ENCODE measurements around the gene HIVEP3. TPM values are rescaled to one million over a fixed set of nuclear protein-coding genes. Genes with fewer than 3 reads are reported as not detected.

Gene HIVEP3
- total and polyA plus RNA-seq, 11 donors: 3.2 to 11.9 (median 5.0) TPM

DNA sequence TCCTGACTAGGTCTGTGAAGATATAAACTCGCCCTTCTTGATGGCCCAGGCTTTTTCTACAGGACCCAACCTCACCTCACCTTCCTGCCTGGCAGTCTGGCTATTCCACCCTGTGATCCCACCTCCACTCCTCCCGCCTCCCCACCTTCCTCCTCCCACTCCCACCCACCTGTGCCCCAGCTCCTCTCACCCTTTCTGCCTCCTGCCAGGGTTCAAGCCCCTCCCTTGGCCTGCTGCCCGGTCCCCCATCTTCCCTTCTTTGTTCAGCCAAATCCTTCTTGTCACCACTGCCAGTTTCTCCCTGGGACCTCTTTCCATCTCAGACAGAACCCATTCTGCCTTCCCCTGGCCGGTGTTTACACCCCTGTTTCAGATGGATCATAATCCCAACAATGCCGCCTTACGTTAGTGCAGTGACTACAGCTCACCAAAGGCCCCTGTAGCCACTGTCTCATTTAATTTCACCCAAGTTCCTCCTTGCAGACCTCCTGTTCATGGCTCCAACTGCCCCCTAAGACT, 306.7 kb downstream of the HIVEP3 start:
- 90 to 95% (median 94%) methylated on average over 6 of the region's 6 CpGs for WGBS, 4 donors
- Histone ChIP-seq H3K4me1 (peaks cover 0 to 11% (median 0%) of the 10 kb centered on the region in 12 donors), H3K36me3 (no peaks in the 10 kb centered on the region), H3K9me3 (peaks cover 0 to 4% (median 0%) of the 10 kb centered on the region in 12 donors), H3K4me3 (no peak overlapping the region), H3K27ac (no peak overlapping the region), H3K27me3 (no peaks in the 10 kb centered on the region)
- TF ChIP-seq POLR2A (IDR thresholded peaks at IDR 0.05): no peak
- TF ChIP-seq, protein P1, sequence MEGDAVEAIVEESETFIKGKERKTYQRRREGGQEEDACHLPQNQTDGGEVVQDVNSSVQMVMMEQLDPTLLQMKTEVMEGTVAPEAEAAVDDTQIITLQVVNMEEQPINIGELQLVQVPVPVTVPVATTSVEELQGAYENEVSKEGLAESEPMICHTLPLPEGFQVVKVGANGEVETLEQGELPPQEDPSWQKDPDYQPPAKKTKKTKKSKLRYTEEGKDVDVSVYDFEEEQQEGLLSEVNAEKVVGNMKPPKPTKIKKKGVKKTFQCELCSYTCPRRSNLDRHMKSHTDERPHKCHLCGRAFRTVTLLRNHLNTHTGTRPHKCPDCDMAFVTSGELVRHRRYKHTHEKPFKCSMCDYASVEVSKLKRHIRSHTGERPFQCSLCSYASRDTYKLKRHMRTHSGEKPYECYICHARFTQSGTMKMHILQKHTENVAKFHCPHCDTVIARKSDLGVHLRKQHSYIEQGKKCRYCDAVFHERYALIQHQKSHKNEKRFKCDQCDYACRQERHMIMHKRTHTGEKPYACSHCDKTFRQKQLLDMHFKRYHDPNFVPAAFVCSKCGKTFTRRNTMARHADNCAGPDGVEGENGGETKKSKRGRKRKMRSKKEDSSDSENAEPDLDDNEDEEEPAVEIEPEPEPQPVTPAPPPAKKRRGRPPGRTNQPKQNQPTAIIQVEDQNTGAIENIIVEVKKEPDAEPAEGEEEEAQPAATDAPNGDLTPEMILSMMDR (IDR thresholded peaks at IDR 0.05): no peak
- intact Hi-C loops (cut with DNase I): no loop called here
- DNase-seq (no peak), ATAC-seq (no peak)

DNA sequence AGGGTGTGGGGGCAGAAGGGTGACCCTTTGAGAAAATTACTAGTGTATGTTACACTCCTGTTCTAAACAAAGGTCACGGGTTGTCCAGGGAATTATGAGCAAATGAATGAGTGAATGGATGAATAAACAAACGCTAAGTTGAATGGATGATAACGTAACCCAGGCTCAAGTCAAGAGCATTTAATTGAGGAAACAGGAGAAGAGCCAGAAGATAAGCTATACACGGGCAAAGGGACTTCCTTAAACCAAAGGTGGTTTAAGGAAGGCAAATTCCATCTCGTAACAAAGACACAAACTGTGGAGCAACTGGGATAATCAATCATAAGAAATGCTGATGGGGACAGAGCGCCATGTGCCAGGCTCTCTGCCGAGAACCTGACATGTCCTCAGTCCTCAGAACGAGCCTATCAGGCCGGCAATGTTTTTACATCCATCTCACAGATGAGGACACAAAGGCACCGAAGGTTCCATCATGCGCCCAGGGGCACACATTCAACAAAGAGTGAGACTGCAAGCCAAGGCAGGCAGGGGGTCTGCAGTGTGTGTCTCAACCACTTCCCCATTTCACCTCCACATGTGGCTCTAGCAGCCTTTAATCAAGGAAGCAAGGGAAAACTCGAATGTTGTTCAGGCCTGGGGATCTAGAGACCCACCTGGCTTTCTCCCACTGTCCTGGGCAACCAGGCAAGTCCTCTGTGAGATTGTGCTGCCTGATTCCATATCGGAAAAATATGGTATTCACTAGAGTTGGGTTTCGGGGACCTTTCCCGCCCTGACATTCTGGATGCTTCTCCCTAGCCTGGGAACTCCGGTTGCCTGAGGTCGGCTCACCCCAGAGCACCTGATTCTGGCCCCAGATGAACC, 307.4 kb downstream of the HIVEP3 start:
- intact Hi-C loops (cut with DNase I): no loop called here
- Histone ChIP-seq H3K9me3 (peaks cover 0 to 6% (median 0%) of the 10 kb centered on the region in 12 donors), H3K4me3 (no peak overlapping the region), H3K4me1 (peaks cover 0 to 11% (median 0%) of the 10 kb centered on the region in 12 donors), H3K27me3 (no peaks in the 10 kb centered on the region), H3K27ac (no peak overlapping the region), H3K36me3 (no peaks in the 10 kb centered on the region)
- no peak for DNase-seq
- TF ChIP-seq POLR2A (IDR thresholded peaks at IDR 0.05): no peak
- no peak for ATAC-seq
- 88 to 94% (median 94%) methylated on average over 17 of the region's 17 CpGs for WGBS, 4 donors

DNA sequence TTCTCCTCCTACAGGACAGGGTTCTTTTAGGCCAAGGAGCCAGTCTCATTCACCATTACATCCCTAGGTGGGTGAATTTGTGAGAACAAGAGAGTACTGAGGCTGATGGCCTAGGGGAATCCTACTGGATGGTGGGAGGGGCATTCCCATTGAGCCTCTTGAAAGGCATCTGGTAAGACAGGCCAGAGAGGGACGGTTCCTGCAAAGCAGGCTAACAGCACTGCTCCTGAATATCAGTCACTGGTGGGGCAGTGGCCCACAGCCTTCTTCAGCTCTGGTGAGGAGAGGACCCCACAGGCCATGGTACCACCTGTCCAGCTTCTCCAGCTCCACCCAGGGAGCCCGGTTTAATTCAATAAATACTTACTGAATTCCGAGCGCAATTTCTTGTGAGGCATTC, 308.4 kb downstream of the HIVEP3 start:
- TF ChIP-seq, protein P1 (IDR thresholded peaks at IDR 0.05): no peak
- TF ChIP-seq POLR2A (IDR thresholded peaks at IDR 0.05): no peak
- ATAC-seq (no peak), DNase-seq (no peak)
- 98 to 100% (median 98%) methylated on average over 4 of the region's 4 CpGs for WGBS, 4 donors
- Histone ChIP-seq H3K27ac (no peak overlapping the region), H3K9me3 (peaks cover 0 to 6% (median 0%) of the 10 kb centered on the region in 12 donors), H3K4me1 (peaks cover 0 to 11% (median 0%) of the 10 kb centered on the region in 12 donors), H3K27me3 (no peaks in the 10 kb centered on the region), H3K36me3 (no peaks in the 10 kb centered on the region), H3K4me3 (no peak overlapping the region)
- intact Hi-C loops (cut with DNase I): no loop called here

DNA sequence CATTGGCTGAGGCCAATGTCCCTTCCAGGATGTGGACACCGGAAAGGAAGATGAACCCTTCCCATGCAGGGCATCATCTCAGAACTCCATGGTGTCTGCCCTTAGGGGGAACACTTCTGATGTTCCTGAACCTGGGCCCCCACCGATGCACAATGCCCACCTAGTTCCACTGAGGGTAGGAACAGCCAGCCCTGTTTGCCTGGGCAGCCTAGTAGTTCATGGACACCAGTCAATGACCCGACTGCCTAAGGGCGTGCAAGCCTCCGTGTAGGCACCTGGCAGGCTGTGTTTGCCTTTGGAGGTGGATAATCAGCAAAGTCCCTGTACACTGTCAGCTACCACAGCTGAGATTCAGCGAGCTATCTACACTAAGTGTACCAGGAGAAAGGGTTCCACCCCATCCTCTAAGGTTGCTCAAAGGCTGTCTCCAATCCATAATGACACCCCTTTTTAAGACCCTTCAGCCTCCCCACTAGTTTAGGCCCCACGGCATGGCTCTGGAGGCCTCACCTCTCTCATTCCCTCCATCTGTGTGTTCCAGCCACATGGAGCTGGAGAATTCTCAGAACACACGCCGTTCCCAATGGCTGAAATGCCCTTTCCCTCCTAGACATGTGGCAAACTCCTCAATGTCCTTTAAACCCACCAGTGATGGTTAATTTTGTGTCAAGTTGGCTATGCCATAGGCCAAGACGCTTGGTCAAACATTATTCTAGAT, 309.4 kb downstream of the HIVEP3 start:
- intact Hi-C loops (cut with DNase I): no loop called here
- ATAC-seq (no peak), DNase-seq (no peak)
- H3K4me3 ChIP-seq: no peak overlapping the region
- H3K9me3 ChIP-seq: peaks cover 0 to 6% (median 0%) of the 10 kb centered on the region in 12 donors
- no peak for TF ChIP-seq POLR2A (IDR thresholded peaks at IDR 0.05)
- TF ChIP-seq, protein P1 (IDR thresholded peaks at IDR 0.05): no peak
- 97 to 99% (median 97%) methylated on average over 10 of the region's 10 CpGs for WGBS, 4 donors
- peaks cover 0 to 11% (median 0%) of the 10 kb centered on the region in 12 donors for H3K4me1 ChIP-seq
- H3K27me3 ChIP-seq: no peaks in the 10 kb centered on the region
- no peaks in the 10 kb centered on the region for H3K36me3 ChIP-seq
- H3K27ac ChIP-seq: no peak overlapping the region

All from heart left ventricle (tissue), 16 donors.